ENCODE measurements around the gene ZNF619. TPM values are rescaled to one million over a fixed set of nuclear protein-coding genes. Genes with fewer than 3 reads are reported as not detected.
"Not testable (repeated sequence)": the region's sequence is repeated elsewhere in the genome, so short reads cannot be mapped to it uniquely, and the experiment has no call there.

ZNF619 gene
- total RNA-seq, 3 donors from 2014 or later, result 6.5 to 11.3 (median 9.5) TPM

- intact Hi-C loops (cut with DNase I, micrococcal nuclease), result no loop called here
- no peak overlapping the region for H3K4me3 ChIP-seq
- ATAC-seq, result no peak
- no peak for DNase-seq
- H3K9me3 ChIP-seq, result no peaks in the 10 kb centered on the region
- H3K4me1 ChIP-seq (ENCODE audit: low read depth), result peaks cover 24% of the 10 kb centered on the region
- no peak for TF ChIP-seq CTCF (IDR thresholded peaks at IDR 0.05)
- peaks cover 28% of the 10 kb centered on the region for H3K36me3 ChIP-seq (ENCODE audit: low read depth)
Measured at GRCh38 chr3:40461161-40461560, 15.8 kb upstream of the ZNF619 start.

- DNase-seq; H3K9me3 ChIP-seq; H3K4me3 ChIP-seq; intact Hi-C loops (cut with DNase I, micrococcal nuclease); ATAC-seq: not testable (repeated sequence)
- Histone ChIP-seq H3K36me3 (ENCODE audit: low read depth) (peaks cover 28% of the 10 kb centered on the region), H3K4me1 (ENCODE audit: low read depth) (peaks cover 18% of the 10 kb centered on the region)
Measured at GRCh38 chr3:40462838-40463237, 14.1 kb upstream of the ZNF619 start.

GRCh38 chr3:40463579-40463978, 13.3 kb upstream of the ZNF619 start:
- H3K36me3 ChIP-seq (ENCODE audit: low read depth), result peaks cover 27% of the 10 kb centered on the region
- H3K4me1 ChIP-seq (ENCODE audit: low read depth), result peaks cover 11% of the 10 kb centered on the region
- no peaks in the 10 kb centered on the region for H3K9me3 ChIP-seq
- ATAC-seq (no peak), DNase-seq (no peak)
- TF ChIP-seq CTCF (IDR thresholded peaks at IDR 0.05), result no peak
- no peak overlapping the region for H3K4me3 ChIP-seq
- intact Hi-C loops (cut with DNase I, micrococcal nuclease), result no loop called here

GRCh38 chr3:40464339-40465110, 12.4 kb upstream of the ZNF619 start:
- DNase-seq (no peak), ATAC-seq (peak; percentile 44)
- H3K36me3 ChIP-seq (ENCODE audit: low read depth), result peaks cover 21% of the 10 kb centered on the region
- intact Hi-C loops (cut with DNase I, micrococcal nuclease), result no loop called here
- TF ChIP-seq CTCF (IDR thresholded peaks at IDR 0.05), result no peak
- peaks cover 1% of the 10 kb centered on the region for H3K4me1 ChIP-seq (ENCODE audit: low read depth)
- no peak overlapping the region for H3K4me3 ChIP-seq
- H3K9me3 ChIP-seq, result no peaks in the 10 kb centered on the region

- Histone ChIP-seq H3K36me3 (ENCODE audit: low read depth) (peaks cover 21% of the 10 kb centered on the region), H3K9me3 (no peaks in the 10 kb centered on the region), H3K4me3 (no peak overlapping the region), H3K4me1 (ENCODE audit: low read depth) (no peaks in the 10 kb centered on the region)
- intact Hi-C loops (cut with DNase I, micrococcal nuclease), result no loop called here
- no peak for TF ChIP-seq CTCF (IDR thresholded peaks at IDR 0.05)
- ATAC-seq, result no peak
- DNase-seq, result no peak
Measured at GRCh38 chr3:40465111-40465407, 11.9 kb upstream of the ZNF619 start.

- intact Hi-C loops (cut with DNase I, micrococcal nuclease), result no loop called here
- no peak for DNase-seq
- H3K9me3 ChIP-seq, result no peaks in the 10 kb centered on the region
- peaks cover 21% of the 10 kb centered on the region for H3K36me3 ChIP-seq (ENCODE audit: low read depth)
- ATAC-seq, result no peak
- H3K4me3 ChIP-seq, result no peak overlapping the region
- no peaks in the 10 kb centered on the region for H3K4me1 ChIP-seq (ENCODE audit: low read depth)
- TF ChIP-seq CTCF (IDR thresholded peaks at IDR 0.05), result no peak
Measured at GRCh38 chr3:40465456-40465855, 11.5 kb upstream of the ZNF619 start.

Data from mucosa of descending colon (tissue), 3 donors.